Smooth muscle cell (in vitro differentiated cells): Measurements from ENCODE around the gene ATG7. TPM values are rescaled to one million over a fixed set of nuclear protein-coding genes. Genes with fewer than 3 reads are reported as not detected.
"Not testable (repeated sequence)": the region's sequence is repeated elsewhere in the genome, so short reads cannot be mapped to it uniquely, and the experiment has no call there.

Experiments used
- DNase-seq: peaks from one replicate; lab custom pipeline; 2025; ENCODE audit not compliant: unreplicated experiment; lab: John Stamatoyannopoulos, UW
- H2AFZ ChIP-seq: fragments of 200-600 bp; sonication (generic); 2 replicates; pipeline ENCODE4 v1.6.0; 2016; ENCODE audit warnings: antibody characterized with exemption, low read depth, mild to moderate bottlenecking
- H3F3A ChIP-seq: fragments of 200-600 bp; sonication (generic); 2 replicates; pipeline ENCODE4 v1.6.0; 2017; ENCODE audit warnings: antibody characterized with exemption, low read depth
- H3K27ac ChIP-seq: fragments of 200-600 bp; sonication (generic); 2 replicates; pipeline ENCODE4 v1.5.1; 2016; ENCODE audit warnings: low read depth, mild to moderate bottlenecking
- H3K27me3 ChIP-seq: fragments of 200-600 bp; sonication (generic); 2 replicates; pipeline ENCODE4 v1.6.1; 2016; ENCODE audit warnings: low read depth, mild to moderate bottlenecking
- H3K36me3 ChIP-seq: fragments of 200-600 bp; sonication (generic); 2 replicates; pipeline ENCODE4 v1.5.1; 2016; ENCODE audit warnings: low read depth
- H3K4me1 ChIP-seq: fragments of 200-600 bp; sonication (generic); 2 replicates; pipeline ENCODE4 v1.5.1; 2016; ENCODE audit warnings: low read depth
- H3K4me2 ChIP-seq: fragments of 200-600 bp; sonication (generic); 2 replicates; pipeline ENCODE4 v1.6.0; 2016; ENCODE audit warnings: mild to moderate bottlenecking
- H3K4me3 ChIP-seq: fragments of 200-600 bp; sonication (generic); 2 replicates; pipeline ENCODE4 v1.5.1; 2016; ENCODE audit warnings: mild to moderate bottlenecking
- H3K79me2 ChIP-seq: fragments of 200-600 bp; sonication (generic); 2 replicates; pipeline ENCODE4 v1.6.0; 2016; ENCODE audit warnings: low read depth, mild to moderate bottlenecking
- H3K9ac ChIP-seq: fragments of 200-600 bp; sonication (generic); 2 replicates; pipeline ENCODE4 v1.6.0; 2016; ENCODE audit warnings: low read depth
- H3K9me3 ChIP-seq: fragments of 200-600 bp; sonication (generic); replicated peaks from 2 replicates; pipeline ENCODE4 v1.5.1; 2016; ENCODE audit warnings: low read depth
- H4K20me1 ChIP-seq: fragments of 200-600 bp; sonication (generic); 2 replicates; pipeline ENCODE4 v1.6.0; 2016; ENCODE audit warnings: low read depth
- CTCF ChIP-seq: fragments of 200-600 bp; sonication (generic); IDR thresholded peaks from 2 replicates; pipeline ENCODE4 v1.5.1; 2017; ENCODE audit warnings: borderline replicate concordance, mild to moderate bottlenecking, antibody characterized with exemption; ENCODE audit not compliant: insufficient read depth, poor library complexity, severe bottlenecking
- WGBS: methylation state at CpG from one replicate; pipeline ENCODE4 v1.1.7; 2016; ENCODE audit warnings: low lambda C conversion rate; 5-methylcytosine and 5-hydroxymethylcytosine counted together
- polyA plus RNA-seq: library from polyadenylated mRNA; unstranded; fragments of >200 nt; fragmentation: Nextera tagmentation; extraction: Ambion mirVana; gene quantifications from 2 replicates; pipeline ENCODE4 v1.2.1, GENCODE V29; 2016
- total RNA-seq: library from RNA; depleted of rRNA; stranded (reverse); fragments of >200 nt; gene quantifications from 2 replicates; pipeline ENCODE4 v1.2.3, GENCODE V29; 2014

Gene ATG7
- total and polyA plus RNA-seq, 2 experiments from 2014 or later: 19.4 to 40.3 TPM

- Histone ChIP-seq H3K4me2 (peak overlapping the region; percentile 75), H2AFZ (no peak overlapping the region), H3K9me3 (no peaks in the 10 kb centered on the region), H3K27ac (peak overlapping the region; percentile 91), H3F3A (peaks cover 36% of the 10 kb centered on the region), H3K79me2 (no peaks in the 10 kb centered on the region), H3K9ac (peak overlapping the region; percentile 37), H3K36me3 (no peaks in the 10 kb centered on the region), H4K20me1 (no peaks in the 10 kb centered on the region), H3K4me3 (no peak overlapping the region), H3K27me3 (no peaks in the 10 kb centered on the region), H3K4me1 (peaks cover 37% of the 10 kb centered on the region)
- WGBS: 38% methylated on average over 5 of the region's 5 CpGs
- DNase-seq: no peak
- no peak for TF ChIP-seq CTCF
Observed at GRCh38 chr3:11510001-11510340, 237.8 kb downstream of the ATG7 start.

- H3K4me1 ChIP-seq: peaks cover 37% of the 10 kb centered on the region
- no peak overlapping the region for H3K4me3 ChIP-seq
- H3K79me2 ChIP-seq: no peaks in the 10 kb centered on the region
- no peak for DNase-seq
- no peaks in the 10 kb centered on the region for H3K9me3 ChIP-seq
- H3K9ac ChIP-seq: peak overlapping the region; percentile 27
- WGBS: 27% methylated on average over 5 of the region's 5 CpGs
- H2AFZ ChIP-seq: no peak overlapping the region
- peak overlapping the region; percentile 75 for H3K4me2 ChIP-seq
- peaks cover 40% of the 10 kb centered on the region for H3F3A ChIP-seq
- TF ChIP-seq CTCF: no peak
- H3K27me3 ChIP-seq: no peaks in the 10 kb centered on the region
- peak overlapping the region; percentile 91 for H3K27ac ChIP-seq
- H3K36me3 ChIP-seq: no peaks in the 10 kb centered on the region
- H4K20me1 ChIP-seq: no peaks in the 10 kb centered on the region
Observed at GRCh38 chr3:11510356-11510755, 238.2 kb downstream of the ATG7 start.

GRCh38 chr3:11511606-11512005 is 239.4 kb downstream of the ATG7 start:
- not testable (repeated sequence) for H3K9me3 ChIP-seq, H2AFZ ChIP-seq

GRCh38 chr3:11513125-11513816 is 241.1 kb downstream of the ATG7 start:
- not testable (repeated sequence) for H3K9me3 ChIP-seq, H3K36me3 ChIP-seq, H4K20me1 ChIP-seq, H3K79me2 ChIP-seq, H3K4me3 ChIP-seq, H3K27me3 ChIP-seq, DNase-seq, H2AFZ ChIP-seq
- WGBS: 96% methylated on average over 27 of the region's 27 CpGs
- peaks cover 31% of the 10 kb centered on the region for H3K4me1 ChIP-seq
- peaks cover 33% of the 10 kb centered on the region for H3F3A ChIP-seq
- peak overlapping the region; percentile 86 for H3K27ac ChIP-seq
- H3K9ac ChIP-seq: peak overlapping the region; percentile 13
- H3K4me2 ChIP-seq: peak overlapping the region; percentile 22

More at GRCh38 chr3:11511606-11512005, 239.4 kb downstream of the ATG7 start:
- H3K79me2 ChIP-seq, H3K9ac ChIP-seq, H3K27me3 ChIP-seq, H3K36me3 ChIP-seq, H4K20me1 ChIP-seq, H3K4me2 ChIP-seq, H3K27ac ChIP-seq, H3K4me3 ChIP-seq, DNase-seq: not testable (repeated sequence)
- peaks cover 42% of the 10 kb centered on the region for H3F3A ChIP-seq
- H3K4me1 ChIP-seq: peaks cover 37% of the 10 kb centered on the region
- 96% methylated on average over 14 of the region's 20 CpGs for WGBS
